GM23338 (cell line): ENCODE measurements around the gene CD19.

Source experiments
- CREB1 ChIP-seq: fragments of 250-450 bp; sonication (Bioruptor Pico); IDR thresholded peaks from 2 replicates; pipeline ENCODE4 v1.5.0; 2020; ENCODE audit warnings: low read depth, mild to moderate bottlenecking, moderate library complexity
- CTCF ChIP-seq, 2 experiments: fragments of 200-600 bp in 1 of 2; sonication (generic) in 1 of 2; conservative IDR thresholded peaks; 2 replicates each; pipeline versions ENCODE4 v1.5.1 to v1.6.1; 2016 to 2017; ENCODE audit warnings: antibody characterized with exemption in 2 of 2, low read depth in 2 of 2, mild to moderate bottlenecking in 2 of 2, moderate library complexity in 1 of 2
- EZH2phosphoT487 ChIP-seq: fragments of 200-600 bp; sonication (generic); IDR thresholded peaks from one replicate; pipeline ENCODE4 v1.8.1; 2018; ENCODE audit warnings: antibody characterized with exemption; ENCODE audit not compliant: unreplicated experiment
- ZNF114 ChIP-seq: fragments of 250-450 bp; sonication (Bioruptor Pico); IDR thresholded peaks from 2 replicates; pipeline ENCODE4 v1.5.0; 2020; ENCODE audit warnings: mild to moderate bottlenecking, moderate library complexity
- TF ChIP-seq, protein P1 (sequence below): IDR thresholded peaks from one replicate; pipeline ENCODE4 v1.6.1; 2018; ENCODE audit warnings: antibody characterized with exemption; ENCODE audit not compliant: unreplicated experiment

DNA sequence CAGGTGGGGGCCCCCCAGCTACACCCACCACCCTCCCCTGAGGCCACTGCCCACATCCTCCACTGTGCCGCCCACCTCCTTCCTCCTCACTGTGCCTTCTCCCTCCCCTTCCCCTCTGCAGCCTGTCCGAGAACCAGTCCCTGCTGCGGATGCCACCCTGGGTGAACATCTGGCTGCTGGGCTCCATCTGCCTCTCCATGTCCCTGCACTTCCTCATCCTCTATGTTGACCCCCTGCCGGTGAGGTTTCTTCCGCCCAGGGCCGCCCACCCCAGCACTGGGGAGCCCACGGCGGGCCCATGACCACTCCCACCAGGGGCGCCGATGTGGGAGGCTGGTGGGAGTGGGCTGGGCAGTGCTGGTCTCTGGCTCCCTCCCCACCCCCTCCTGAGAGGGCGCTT, 28.9 kb upstream of the CD19 start:
- no peak for TF ChIP-seq CTCF (conservative IDR thresholded peaks at IDR 0.05; ENCODE audit: low read depth in 2 of 2)
- TF ChIP-seq, protein P1, sequence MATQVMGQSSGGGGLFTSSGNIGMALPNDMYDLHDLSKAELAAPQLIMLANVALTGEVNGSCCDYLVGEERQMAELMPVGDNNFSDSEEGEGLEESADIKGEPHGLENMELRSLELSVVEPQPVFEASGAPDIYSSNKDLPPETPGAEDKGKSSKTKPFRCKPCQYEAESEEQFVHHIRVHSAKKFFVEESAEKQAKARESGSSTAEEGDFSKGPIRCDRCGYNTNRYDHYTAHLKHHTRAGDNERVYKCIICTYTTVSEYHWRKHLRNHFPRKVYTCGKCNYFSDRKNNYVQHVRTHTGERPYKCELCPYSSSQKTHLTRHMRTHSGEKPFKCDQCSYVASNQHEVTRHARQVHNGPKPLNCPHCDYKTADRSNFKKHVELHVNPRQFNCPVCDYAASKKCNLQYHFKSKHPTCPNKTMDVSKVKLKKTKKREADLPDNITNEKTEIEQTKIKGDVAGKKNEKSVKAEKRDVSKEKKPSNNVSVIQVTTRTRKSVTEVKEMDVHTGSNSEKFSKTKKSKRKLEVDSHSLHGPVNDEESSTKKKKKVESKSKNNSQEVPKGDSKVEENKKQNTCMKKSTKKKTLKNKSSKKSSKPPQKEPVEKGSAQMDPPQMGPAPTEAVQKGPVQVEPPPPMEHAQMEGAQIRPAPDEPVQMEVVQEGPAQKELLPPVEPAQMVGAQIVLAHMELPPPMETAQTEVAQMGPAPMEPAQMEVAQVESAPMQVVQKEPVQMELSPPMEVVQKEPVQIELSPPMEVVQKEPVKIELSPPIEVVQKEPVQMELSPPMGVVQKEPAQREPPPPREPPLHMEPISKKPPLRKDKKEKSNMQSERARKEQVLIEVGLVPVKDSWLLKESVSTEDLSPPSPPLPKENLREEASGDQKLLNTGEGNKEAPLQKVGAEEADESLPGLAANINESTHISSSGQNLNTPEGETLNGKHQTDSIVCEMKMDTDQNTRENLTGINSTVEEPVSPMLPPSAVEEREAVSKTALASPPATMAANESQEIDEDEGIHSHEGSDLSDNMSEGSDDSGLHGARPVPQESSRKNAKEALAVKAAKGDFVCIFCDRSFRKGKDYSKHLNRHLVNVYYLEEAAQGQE: no peak
- TF ChIP-seq CREB1 (CRISPR knock-in tag): no peak
- no peak for TF ChIP-seq ZNF114 (CRISPR knock-in tag)
- no peak for TF ChIP-seq EZH2phosphoT487
